GM21423 (cell line): ENCODE results near the gene KIT.

ENCODE experiments used
- ATAC-seq: cut with Tn5 transposase; IDR thresholded peaks from one replicate; pipeline ENCODE4 v1.9.1; 2021; ENCODE audit warnings: mild to moderate bottlenecking, moderate library complexity; ENCODE audit not compliant: unreplicated experiment

Gene KIT

GRCh38 chr4:54695788-54696187 lies 38.0 kb downstream of the KIT start:
- no peak for ATAC-seq

- ATAC-seq, result no peak
Measured at GRCh38 chr4:54696649-54697048, 38.9 kb downstream of the KIT start.

GRCh38 chr4:54700986-54701385 lies 43.2 kb downstream of the KIT start:
- ATAC-seq, result no peak

- no peak for ATAC-seq
Measured at GRCh38 chr4:54703182-54703581, 45.4 kb downstream of the KIT start.

GRCh38 chr4:54707406-54707805 lies 49.6 kb downstream of the KIT start:
- no peak for ATAC-seq

- no peak for ATAC-seq
Measured at GRCh38 chr4:54708339-54709279, 50.9 kb downstream of the KIT start.

GRCh38 chr4:54709400-54709799 lies 51.6 kb downstream of the KIT start:
- ATAC-seq, result no peak

- ATAC-seq, result no peak
Measured at GRCh38 chr4:54712206-54712605, 54.4 kb downstream of the KIT start.

GRCh38 chr4:54714631-54715030 lies 56.9 kb downstream of the KIT start:
- ATAC-seq, result no peak

GRCh38 chr4:54716478-54717065 lies 58.8 kb downstream of the KIT start:
- ATAC-seq, result no peak

GRCh38 chr4:54717694-54718093 lies 59.9 kb downstream of the KIT start:
- no peak for ATAC-seq

GRCh38 chr4:54719378-54719777 lies 61.6 kb downstream of the KIT start:
- ATAC-seq, result no peak

GRCh38 chr4:54723220-54723619 lies 65.5 kb downstream of the KIT start:
- ATAC-seq, result no peak

- ATAC-seq, result no peak
Measured at GRCh38 chr4:54723820-54724219, 66.1 kb downstream of the KIT start.

- peak; percentile 40 for ATAC-seq
Measured at GRCh38 chr4:54726907-54727306, 69.2 kb downstream of the KIT start.

- ATAC-seq, result peak; percentile 47
Measured at GRCh38 chr4:54727346-54727745, 69.6 kb downstream of the KIT start.

GRCh38 chr4:54728368-54728767 lies 70.6 kb downstream of the KIT start:
- peak; percentile 55 for ATAC-seq

GRCh38 chr4:54729256-54729655 lies 71.5 kb downstream of the KIT start:
- no peak for ATAC-seq

GRCh38 chr4:54730581-54730980 lies 72.8 kb downstream of the KIT start:
- ATAC-seq, result no peak

GRCh38 chr4:54731552-54731951 lies 73.8 kb downstream of the KIT start:
- ATAC-seq, result no peak

GRCh38 chr4:54731976-54732375 lies 74.2 kb downstream of the KIT start:
- ATAC-seq, result no peak

- ATAC-seq, result no peak
Measured at GRCh38 chr4:54737421-54737820, 79.7 kb downstream of the KIT start.
